K562 (cell line): ENCODE results near the gene LAMA5. TPM values are rescaled to one million over a fixed set of nuclear protein-coding genes. Genes with fewer than 3 reads are reported as not detected.

Experiments used
- ATF2 ChIP-seq: sonication (generic); formaldehyde crosslinking; IDR thresholded peaks from 2 replicates; pipeline ENCODE4 v1.8.1; 2022; ENCODE audit warnings: missing genetic modification reagents
- BCOR ChIP-seq: fragments of 450-650 bp; IDR thresholded peaks from 2 replicates; pipeline ENCODE4 v1.6.1; 2016
- DACH1 ChIP-seq: fragments of 450-650 bp; IDR thresholded peaks from 2 replicates; pipeline ENCODE4 v1.6.1; 2018; ENCODE audit not compliant: partially characterized antibody
- ETV5 ChIP-seq: sonication (generic); formaldehyde crosslinking; IDR thresholded peaks from 2 replicates; pipeline ENCODE4 v1.4.0; 2020; ENCODE audit warnings: low read depth, mild to moderate bottlenecking, missing genetic modification reagents
- ETV6 ChIP-seq, 3 experiments: fragments of 150-350 bp in 1 of 3; sonication (generic) in 1 of 3; formaldehyde crosslinking in 1 of 3; IDR thresholded peaks; 2 replicates each; pipeline versions ENCODE4 v1.6.1 to v1.8.0; 2014 to 2022; ENCODE audit warnings: borderline replicate concordance in 2 of 3, low read depth in 2 of 3, antibody characterized with exemption in 1 of 3, low read length in 1 of 3, mild to moderate bottlenecking in 1 of 3, missing genetic modification reagents in 1 of 3
- HDAC6 ChIP-seq: IDR thresholded peaks from 2 replicates; pipeline ENCODE4 v1.6.1; 2012; ENCODE audit warnings: low read depth, mild to moderate bottlenecking, control low read depth, inconsistent platforms, low read length, moderate library complexity
- IRF2 ChIP-seq: sonication (generic); formaldehyde crosslinking; IDR thresholded peaks from 2 replicates; pipeline ENCODE4 v1.8.1; 2022; ENCODE audit warnings: mild to moderate bottlenecking, missing genetic modification reagents
- KDM1A ChIP-seq, 2 experiments: fragments of 450-650 bp; IDR thresholded peaks; 2 replicates each; pipeline ENCODE4 v1.6.1; 2016; ENCODE audit warnings: mild to moderate bottlenecking in 2 of 2
- NEUROD1 ChIP-seq: fragments of 150-350 bp; IDR thresholded peaks from 2 replicates; pipeline ENCODE4 v1.6.1; 2014; ENCODE audit warnings: borderline replicate concordance, low read length, low read depth; ENCODE audit not compliant: partially characterized antibody
- NFIX ChIP-seq: fragments of 250-450 bp; sonication (Bioruptor Pico); IDR thresholded peaks from 2 replicates; pipeline ENCODE4 v1.4.0; 2020; ENCODE audit warnings: low read depth, mild to moderate bottlenecking, moderate library complexity
- SAP30 ChIP-seq: fragments of 200-600 bp; sonication (generic); IDR thresholded peaks from 2 replicates; pipeline ENCODE4 v1.6.1; 2012; ENCODE audit warnings: borderline replicate concordance, low read depth, mild to moderate bottlenecking, moderate library complexity, low read length, control low read depth, inconsistent platforms; ENCODE audit not compliant: insufficient read depth, poor library complexity, severe bottlenecking
- SMARCC2 ChIP-seq: fragments of 450-650 bp; IDR thresholded peaks from 2 replicates; pipeline ENCODE4 v1.6.1; 2017; ENCODE audit warnings: antibody characterized with exemption, moderate library complexity, mild to moderate bottlenecking, low read depth
- SPI1 ChIP-seq: IDR thresholded peaks from 2 replicates; pipeline ENCODE4 v1.6.1; 2011; ENCODE audit warnings: low read depth, low read length, control low read depth, borderline replicate concordance
- SRF ChIP-seq, 2 experiments: fragments of 250-450, 450-650 bp in 1 of 2; sonication (Bioruptor Pico) in 1 of 2; sonication (generic) in 1 of 2; formaldehyde crosslinking; IDR thresholded peaks; 2 replicates each; pipeline versions ENCODE4 v1.5.0 to v1.5.1; 2020 to 2022; ENCODE audit warnings: mild to moderate bottlenecking in 1 of 2, missing genetic modification reagents in 1 of 2
- STAT5B ChIP-seq: fragments of 250-450 bp; sonication (Bioruptor Pico); IDR thresholded peaks from 2 replicates; pipeline ENCODE4 v1.8.0; 2021; ENCODE audit warnings: mild to moderate bottlenecking, inconsistent platforms
- ZKSCAN3 ChIP-seq: fragments of 250-450 bp; sonication (Bioruptor Pico); IDR thresholded peaks from 2 replicates; pipeline ENCODE4 v1.4.0; 2020
- ZNF134 ChIP-seq: fragments of 250-450 bp; sonication (Bioruptor Pico); conservative IDR thresholded peaks from 2 replicates; pipeline ENCODE4 v1.4.0; 2020
- ZNF217 ChIP-seq: sonication (generic); formaldehyde crosslinking; IDR thresholded peaks from 2 replicates; pipeline ENCODE4 v1.8.0; 2022; ENCODE audit warnings: mild to moderate bottlenecking, missing genetic modification reagents
- ZNF589 ChIP-seq: fragments of 200-800 bp; sonication (Bioruptor generic); IDR thresholded peaks from 2 replicates; pipeline ENCODE4 v1.6.1; 2016; ENCODE audit warnings: low read depth, missing genetic modification characterization, missing compliant biosample characterization
- ZNF830 ChIP-seq: fragments of 250-450 bp; sonication (Bioruptor Pico); IDR thresholded peaks from 2 replicates; pipeline ENCODE4 v1.5.0; 2021; ENCODE audit warnings: mild to moderate bottlenecking
- polyA plus RNA-seq, 8 experiments: library from polyadenylated mRNA; depleted of rRNA in 4 of 8; stranded (reverse) in 5 of 8; unstranded in 3 of 8; fragments of >200 nt; fragmentation: Nextera tagmentation in 2 of 8; fragmentation: Illumina TruSeq in 1 of 8; extraction: Ambion mirVana in 2 of 8; extraction: Trizol in 1 of 8; gene quantifications; 2 replicates each; pipeline versions ENCODE4 v1.2.1 to v1.2.3, GENCODE V29; 2011 to 2014; ENCODE audit warnings: inconsistent platforms in 1 of 8, missing spikeins in 1 of 8
- total RNA-seq, 7 experiments: library from RNA; depleted of rRNA in 6 of 7; stranded (reverse); fragments of >200 nt in 6 of 7; fragmentation: Illumina TruSeq in 2 of 7; extraction: Trizol in 2 of 7; gene quantifications; 2 replicates each; pipeline versions ENCODE4 v1.2.1 to v1.2.3, GENCODE V29; 2011 to 2021; ENCODE audit warnings: low replicate concordance in 1 of 7
- TF ChIP-seq, protein P1 (sequence below): fragments of 450-650 bp; IDR thresholded peaks from 2 replicates; pipeline ENCODE4 v1.7.1; 2018; ENCODE audit warnings: mild to moderate bottlenecking, low read depth; ENCODE audit not compliant: partially characterized antibody
- TF ChIP-seq, protein P2 (sequence below): sonication (generic); formaldehyde crosslinking; IDR thresholded peaks from 2 replicates; pipeline ENCODE4 v1.9.0; 2022; ENCODE audit warnings: mild to moderate bottlenecking, missing genetic modification reagents

The LAMA5 gene
- total and polyA plus RNA-seq, 9 of the 15 experiments (the other 6 are each of a cell fraction or from before 2014, with no cell fraction given), result 0.31 to 101 (median 7.8) TPM

- TF ChIP-seq, protein P1, sequence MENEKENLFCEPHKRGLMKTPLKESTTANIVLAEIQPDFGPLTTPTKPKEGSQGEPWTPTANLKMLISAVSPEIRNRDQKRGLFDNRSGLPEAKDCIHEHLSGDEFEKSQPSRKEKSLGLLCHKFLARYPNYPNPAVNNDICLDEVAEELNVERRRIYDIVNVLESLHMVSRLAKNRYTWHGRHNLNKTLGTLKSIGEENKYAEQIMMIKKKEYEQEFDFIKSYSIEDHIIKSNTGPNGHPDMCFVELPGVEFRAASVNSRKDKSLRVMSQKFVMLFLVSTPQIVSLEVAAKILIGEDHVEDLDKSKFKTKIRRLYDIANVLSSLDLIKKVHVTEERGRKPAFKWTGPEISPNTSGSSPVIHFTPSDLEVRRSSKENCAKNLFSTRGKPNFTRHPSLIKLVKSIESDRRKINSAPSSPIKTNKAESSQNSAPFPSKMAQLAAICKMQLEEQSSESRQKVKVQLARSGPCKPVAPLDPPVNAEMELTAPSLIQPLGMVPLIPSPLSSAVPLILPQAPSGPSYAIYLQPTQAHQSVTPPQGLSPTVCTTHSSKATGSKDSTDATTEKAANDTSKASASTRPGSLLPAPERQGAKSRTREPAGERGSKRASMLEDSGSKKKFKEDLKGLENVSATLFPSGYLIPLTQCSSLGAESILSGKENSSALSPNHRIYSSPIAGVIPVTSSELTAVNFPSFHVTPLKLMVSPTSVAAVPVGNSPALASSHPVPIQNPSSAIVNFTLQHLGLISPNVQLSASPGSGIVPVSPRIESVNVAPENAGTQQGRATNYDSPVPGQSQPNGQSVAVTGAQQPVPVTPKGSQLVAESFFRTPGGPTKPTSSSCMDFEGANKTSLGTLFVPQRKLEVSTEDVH, result peak; percentile 82
- TF ChIP-seq KDM1A (IDR thresholded peaks at IDR 0.05) (peak in 1 of 2 experiments; percentile 59; a peak in 2 of 4 replicates), ETV5 (CRISPR knock-in tag) (peak; percentile 85), BCOR (peak; percentile 94), NFIX (CRISPR knock-in tag) (no peak), ATF2 (CRISPR knock-in tag) (no peak), ETV6 (IDR thresholded peaks at IDR 0.05; ENCODE audit: borderline replicate concordance in 1 of 2, low read depth in 2 of 2, low read length in 1 of 2) (peak; percentile 34 to 42; a peak in 2 of 4 replicates), ETV6 (CRISPR knock-in tag; IDR thresholded peaks at IDR 0.05; ENCODE audit: borderline replicate concordance) (no peak), IRF2 (CRISPR knock-in tag) (no peak), ZNF217 (no peak), ZKSCAN3 (CRISPR knock-in tag) (no peak), SMARCC2 (peak; percentile 49; the same call in 1 of the 2 replicates), ZNF830 (0 out of 2 replicates have a peak, but pooled peaks have one; percentile 42), SRF (CRISPR knock-in tag; IDR thresholded peaks at IDR 0.05) (peak in 1 of 2 experiments; percentile 51; a peak in 1 of 4 replicates), HDAC6 (no peak), ZNF134 (CRISPR knock-in tag) (no peak), ZNF589 (0 out of 2 replicates have a peak, but pooled peaks have one; percentile 46), DACH1 (no peak), NEUROD1 (peak; percentile 95), STAT5B (CRISPR knock-in tag) (no peak), SAP30 (no peak), SPI1 (0 out of 2 replicates have a peak, but pooled peaks have one; percentile 16)
- TF ChIP-seq, protein P2, sequence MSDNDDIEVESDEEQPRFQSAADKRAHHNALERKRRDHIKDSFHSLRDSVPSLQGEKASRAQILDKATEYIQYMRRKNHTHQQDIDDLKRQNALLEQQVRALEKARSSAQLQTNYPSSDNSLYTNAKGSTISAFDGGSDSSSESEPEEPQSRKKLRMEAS (CRISPR knock-in tag), result peak; percentile 78
Observed at GRCh38 chr20:62407221-62407992, 40.3 kb upstream of the LAMA5 start, which contains the start of gene CABLES2 (continued).
